ENCODE measurements around the gene NUDT6.

Gene NUDT6

DNA sequence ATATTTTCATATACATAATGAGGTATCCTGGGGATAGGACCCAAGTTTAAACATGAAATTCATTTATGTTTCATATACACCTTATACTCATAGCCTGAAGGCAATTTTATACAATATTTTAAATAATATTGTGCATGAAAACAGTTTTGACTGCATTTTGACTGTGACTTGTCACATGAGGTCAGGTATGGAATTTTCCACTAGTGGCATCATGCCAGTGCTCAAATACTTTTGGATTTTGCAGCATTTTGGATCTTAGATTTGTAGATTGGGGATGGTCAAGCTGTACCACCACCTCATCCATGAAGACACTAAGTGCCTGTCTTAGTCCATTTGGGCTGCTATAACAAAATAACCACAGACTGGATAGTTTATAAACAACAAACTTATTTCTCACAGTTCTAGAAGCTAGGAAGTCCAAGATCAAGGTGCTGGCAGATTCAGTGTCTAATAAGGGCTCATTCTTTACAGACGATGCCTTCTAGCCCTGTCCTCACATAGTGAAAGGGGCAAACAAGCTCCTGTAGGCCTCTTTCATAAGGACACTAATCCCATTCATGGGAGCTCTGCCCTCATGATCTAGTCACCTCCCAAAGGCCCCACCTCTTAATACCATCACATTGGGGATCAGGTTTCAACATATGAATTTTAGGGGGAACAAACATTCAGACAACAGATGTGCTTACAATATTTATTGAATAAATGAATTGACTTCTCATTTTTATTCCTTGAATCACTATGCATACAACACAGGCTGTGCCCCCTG is 9.4 kb downstream of the NUDT6 start:
- DNase-seq, result no peak

GRCh38 chr4:122911588-122911987 is 10.8 kb downstream of the NUDT6 start:
- DNase-seq, result no peak

- no peak for DNase-seq
Measured at GRCh38 chr4:122909683-122910082, 12.7 kb downstream of the NUDT6 start.

DNA sequence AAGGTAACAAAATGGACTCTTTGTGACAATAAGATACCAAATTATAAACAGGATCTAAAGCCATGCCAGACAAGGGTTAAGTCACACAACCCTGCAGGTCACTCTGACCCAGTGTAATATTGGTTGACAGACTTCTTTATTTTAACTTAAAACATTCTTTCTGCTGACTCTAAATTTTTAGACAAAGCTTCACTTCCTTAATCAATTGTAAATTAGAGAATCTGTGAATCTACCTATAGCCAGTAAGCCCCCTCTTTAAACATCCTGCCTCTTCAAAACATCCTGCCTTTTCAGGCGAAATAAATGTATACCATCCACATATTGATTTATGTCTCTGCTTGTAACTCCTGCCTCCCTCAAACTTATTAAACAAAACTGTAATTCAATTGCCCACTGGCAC is 14.2 kb downstream of the NUDT6 start:
- DNase-seq, result no peak

GRCh38 chr4:122906859-122907305 is 15.5 kb downstream of the NUDT6 start:
- DNase-seq, result no peak

GRCh38 chr4:122903766-122904288 is 18.6 kb downstream of the NUDT6 start:
- DNase-seq, result no peak

GRCh38 chr4:122901247-122902010 is 21.0 kb downstream of the NUDT6 start:
- DNase-seq, result no peak

DNA sequence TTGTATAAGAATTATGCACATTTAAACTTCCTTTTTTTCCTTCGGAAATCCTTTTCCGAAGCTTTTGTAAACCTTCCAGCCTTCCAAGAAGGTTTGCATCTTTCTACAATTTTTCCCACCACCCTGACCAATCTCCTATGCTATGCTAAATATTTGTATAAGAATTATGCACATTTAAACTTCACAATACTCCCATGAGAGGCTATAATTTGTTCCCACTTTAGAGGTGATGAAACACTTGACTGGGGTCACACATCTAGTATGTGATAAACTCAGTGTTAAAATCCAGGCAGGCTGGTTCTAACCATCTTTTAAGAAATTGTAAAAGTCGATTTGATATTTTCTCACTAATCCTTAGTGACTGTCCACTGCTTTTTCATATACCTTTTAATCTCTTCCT is 22.1 kb downstream of the NUDT6 start:
- DNase-seq, result no peak

DNA sequence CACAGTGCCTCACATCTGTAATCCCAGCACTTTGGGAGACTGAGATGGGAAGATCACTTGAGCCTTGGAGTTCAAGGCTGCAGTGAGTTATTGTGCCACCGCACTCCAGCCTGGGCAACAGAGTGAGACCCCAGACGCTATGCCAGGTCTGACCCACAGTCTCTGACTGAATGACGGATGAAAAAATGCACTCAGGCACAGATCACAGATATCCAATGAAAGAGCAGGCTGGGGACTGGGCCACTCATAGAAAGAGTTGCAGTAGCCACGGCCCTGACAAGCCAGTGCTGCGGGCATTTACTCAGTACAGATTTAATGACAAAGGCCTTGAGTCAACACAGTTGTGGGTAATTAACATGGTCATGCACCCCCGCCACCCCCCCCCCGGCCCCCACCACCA is 22.7 kb downstream of the NUDT6 start:
- DNase-seq, result no peak

- no peak for DNase-seq
Measured at GRCh38 chr4:122898370-122899150, 23.8 kb downstream of the NUDT6 start.

DNA sequence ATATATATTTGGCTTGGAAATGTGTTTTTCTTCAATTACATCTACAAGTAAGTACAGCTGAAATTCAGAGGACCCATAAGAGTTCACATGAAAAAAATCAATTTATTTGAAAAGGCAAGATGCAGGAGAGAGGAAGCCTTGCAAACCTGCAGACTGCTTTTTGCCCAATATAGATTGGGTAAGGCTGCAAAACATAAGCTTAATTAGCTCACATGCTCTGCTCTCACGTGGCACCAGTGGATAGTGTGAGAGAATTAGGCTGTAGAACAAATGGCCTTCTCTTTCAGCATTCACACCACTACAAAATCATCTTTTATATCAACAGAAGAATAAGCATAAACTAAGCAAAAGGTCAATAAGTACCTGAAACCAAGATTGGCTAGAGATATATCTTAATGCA is 26.1 kb downstream of the NUDT6 start:
- no peak for DNase-seq

DNA sequence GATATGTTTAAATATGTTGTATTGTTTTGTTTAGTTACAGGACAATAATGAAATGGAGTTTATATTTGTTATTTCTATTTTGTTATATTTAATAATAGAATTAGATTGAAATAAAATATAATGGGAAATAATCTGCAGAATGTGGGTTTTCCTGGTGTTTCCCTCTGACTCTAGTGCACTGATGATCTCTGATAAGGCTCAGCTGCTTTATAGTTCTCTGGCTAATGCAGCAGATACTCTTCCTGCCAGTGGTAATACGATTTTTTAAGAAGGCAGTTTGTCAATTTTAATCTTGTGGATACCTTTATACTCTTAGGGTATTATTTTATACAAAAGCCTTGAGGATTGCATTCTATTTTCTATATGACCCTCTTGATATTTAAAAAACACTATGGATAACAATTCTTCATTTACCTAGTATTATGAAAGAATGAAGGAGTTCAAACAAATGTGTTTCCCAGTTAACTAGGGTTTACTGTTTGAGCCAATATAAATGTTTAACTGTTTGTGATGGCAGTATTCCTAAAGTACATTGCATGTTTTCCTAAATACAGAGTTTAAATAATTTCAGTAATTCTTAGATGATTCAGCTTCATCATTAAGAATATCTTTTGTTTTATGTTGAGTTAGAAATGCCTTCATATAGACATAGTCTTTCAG is 26.9 kb downstream of the NUDT6 start:
- DNase-seq, result no peak

GRCh38 chr4:122894827-122895226 is 27.6 kb downstream of the NUDT6 start:
- no peak for DNase-seq

DNA sequence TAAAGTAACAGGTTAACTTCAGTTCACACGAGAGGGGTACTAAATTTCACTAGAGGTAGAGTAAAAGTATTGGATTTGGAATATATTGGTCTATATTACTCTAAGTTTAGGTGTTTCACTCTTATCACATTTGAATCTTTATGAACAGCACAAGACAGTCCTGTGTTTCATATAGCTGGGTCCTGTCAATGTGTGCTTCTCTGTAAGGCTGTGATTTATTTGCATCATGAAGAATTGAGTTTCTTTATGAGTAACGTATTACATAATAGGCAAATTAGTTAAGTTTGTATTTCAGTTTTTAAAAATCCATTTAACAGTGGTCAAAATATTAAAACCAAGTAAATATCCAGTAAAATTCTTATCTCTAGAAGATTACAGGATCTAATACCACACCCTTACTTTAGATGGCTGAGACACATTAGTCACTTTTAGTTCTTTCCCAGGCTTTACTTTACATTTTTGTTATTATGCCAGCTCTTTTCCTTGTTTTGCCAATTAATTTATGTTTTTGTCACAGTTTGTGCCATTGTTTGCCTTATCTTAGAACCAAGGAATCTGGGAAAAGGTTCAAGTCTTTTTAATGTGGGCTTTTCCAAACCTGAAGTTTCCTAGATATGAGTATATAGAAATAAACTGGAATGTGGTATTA is 32.1 kb downstream of the NUDT6 start:
- DNase-seq, result no peak

DNA sequence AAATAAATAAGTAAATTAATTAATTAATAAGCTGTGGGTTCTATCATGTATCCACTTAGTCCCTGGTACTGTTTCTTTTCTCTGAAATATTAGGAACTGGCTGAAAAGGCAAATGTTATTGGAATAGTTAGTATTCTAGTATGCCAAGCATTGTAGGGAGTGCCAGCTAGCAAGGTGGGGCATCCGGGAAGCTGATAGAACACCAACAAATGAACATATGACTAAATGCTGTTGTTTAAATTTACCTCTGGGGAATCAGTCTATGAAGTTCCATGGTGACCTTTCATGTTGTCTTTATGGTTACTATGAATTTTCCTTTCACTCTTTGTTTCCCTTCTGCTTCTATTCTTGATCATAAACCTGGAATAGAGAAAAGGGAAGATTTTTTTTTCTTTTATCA is 32.7 kb downstream of the NUDT6 start:
- no peak for DNase-seq

DNA sequence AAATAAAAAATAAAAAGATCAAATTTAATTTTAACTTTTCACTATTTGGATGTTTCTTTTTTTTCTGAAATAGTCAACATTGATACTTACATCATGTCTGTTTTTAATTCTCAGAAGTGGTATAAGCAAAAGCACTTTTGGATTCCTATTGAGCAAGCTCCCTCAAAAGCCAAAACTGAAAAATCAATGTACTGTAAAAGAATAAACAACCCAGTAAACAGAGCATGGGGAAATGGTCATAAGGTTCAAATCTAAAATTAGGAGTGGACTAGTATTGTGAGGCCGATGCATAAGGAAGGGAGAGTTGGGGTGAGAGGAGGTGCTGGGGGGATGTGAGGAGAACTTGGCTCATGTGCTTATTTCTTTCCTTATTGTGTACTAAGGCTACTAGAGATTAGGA is 37.9 kb downstream of the NUDT6 start:
- no peak for DNase-seq

- DNase-seq, result no peak
Measured at GRCh38 chr4:122882857-122883735, 39.3 kb downstream of the NUDT6 start.

- DNase-seq, result no peak
Measured at GRCh38 chr4:122879001-122879400, 43.4 kb downstream of the NUDT6 start.

DNA sequence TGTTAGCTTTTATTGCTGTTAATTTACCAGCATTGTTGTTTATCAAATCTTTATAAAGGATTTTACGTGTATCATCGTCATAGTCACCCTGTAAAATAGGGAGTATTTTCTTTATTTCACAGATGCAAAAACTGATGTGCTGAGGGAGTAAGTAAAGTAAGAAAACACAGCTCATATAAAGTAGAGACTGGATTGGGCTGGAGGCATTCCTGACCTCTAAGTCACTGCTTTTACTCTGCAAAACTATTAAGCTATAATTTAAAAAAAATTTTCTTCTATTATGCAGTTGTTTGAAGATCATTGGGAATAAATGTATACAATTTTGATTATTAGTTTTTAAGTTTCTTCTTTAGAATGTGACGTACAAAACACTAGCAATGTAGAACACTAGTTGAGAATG is 45.9 kb downstream of the NUDT6 start:
- DNase-seq, result no peak

GRCh38 chr4:122875949-122876348 is 46.4 kb downstream of the NUDT6 start:
- no peak for DNase-seq
